Type B pancreatic cell (in vitro differentiated cells): ENCODE results near the gene NIFK. TPM values are rescaled to one million over a fixed set of nuclear protein-coding genes. Genes with fewer than 3 reads are reported as not detected.

Experiments
- DNase-seq: peaks from one replicate; pipeline ENCODE4 v3.0.0; 2021; ENCODE audit warnings: mixed read lengths; ENCODE audit not compliant: unreplicated experiment; ENCODE audit errors: extremely low spot score
- H3K27ac Mint-ChIP-seq: 2 replicates; pipeline ENCODE4 v1.8.0; 2021; ENCODE audit warnings: mild to moderate bottlenecking, mixed read lengths
- H3K27me3 Mint-ChIP-seq: 2 replicates; pipeline ENCODE4 v1.8.0; 2021; ENCODE audit warnings: mixed read lengths
- H3K36me3 Mint-ChIP-seq: 2 replicates; pipeline ENCODE4 v1.8.0; 2021; ENCODE audit warnings: mixed read lengths
- H3K4me1 Mint-ChIP-seq: one replicate; pipeline ENCODE4 v1.8.0; 2021; ENCODE audit warnings: mixed read lengths; ENCODE audit not compliant: unreplicated experiment
- H3K4me3 Mint-ChIP-seq: 2 replicates; pipeline ENCODE4 v1.8.0; 2021; ENCODE audit warnings: mild to moderate bottlenecking, mixed read lengths
- H3K9me3 Mint-ChIP-seq: 2 replicates; pipeline ENCODE4 v1.8.0; 2021; ENCODE audit warnings: mixed read lengths
- total RNA-seq: library from RNA; stranded (reverse); gene quantifications from 2 replicates; pipeline ENCODE4 v1.2.1, GENCODE V29; 2021; ENCODE audit warnings: low replicate concordance
- TF ChIP-seq, protein P1 (sequence below): fragments of 200-600 bp; sonication (generic); conservative IDR thresholded peaks from 2 replicates; pipeline ENCODE4 v1.5.0; 2021; ENCODE audit warnings: antibody characterized with exemption, mild to moderate bottlenecking

Gene NIFK
- total RNA-seq, 1 donor from 2014 or later: 60.9 TPM

DNA sequence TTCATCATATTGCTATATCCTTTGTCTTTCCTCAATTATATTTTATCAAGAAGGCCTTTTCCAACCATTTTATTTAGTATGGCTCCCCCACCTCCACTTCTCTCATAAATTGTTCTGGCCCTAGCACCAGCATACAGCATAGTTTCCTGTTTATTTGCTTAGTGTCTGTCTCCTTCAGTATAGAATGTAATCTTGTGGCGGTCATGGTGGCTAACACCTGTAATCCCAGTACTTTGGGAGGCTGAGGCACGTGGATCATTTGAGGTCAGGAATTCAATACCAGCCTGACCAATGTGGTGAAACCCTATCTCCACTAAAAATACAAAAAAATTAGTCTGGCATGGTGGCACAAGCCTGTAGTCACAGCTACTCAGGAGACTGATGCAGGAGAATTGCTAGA, 47.9 kb downstream of the NIFK start:
- Mint-ChIP-seq H3K27ac (no peak overlapping the region), H3K4me1 (peaks cover 30% of the 10 kb centered on the region), H3K9me3 (no peaks in the 10 kb centered on the region), H3K36me3 (peaks cover 4% of the 10 kb centered on the region), H3K4me3 (no peak overlapping the region), H3K27me3 (no peaks in the 10 kb centered on the region)
- DNase-seq: peak; percentile 15
- TF ChIP-seq, protein P1, sequence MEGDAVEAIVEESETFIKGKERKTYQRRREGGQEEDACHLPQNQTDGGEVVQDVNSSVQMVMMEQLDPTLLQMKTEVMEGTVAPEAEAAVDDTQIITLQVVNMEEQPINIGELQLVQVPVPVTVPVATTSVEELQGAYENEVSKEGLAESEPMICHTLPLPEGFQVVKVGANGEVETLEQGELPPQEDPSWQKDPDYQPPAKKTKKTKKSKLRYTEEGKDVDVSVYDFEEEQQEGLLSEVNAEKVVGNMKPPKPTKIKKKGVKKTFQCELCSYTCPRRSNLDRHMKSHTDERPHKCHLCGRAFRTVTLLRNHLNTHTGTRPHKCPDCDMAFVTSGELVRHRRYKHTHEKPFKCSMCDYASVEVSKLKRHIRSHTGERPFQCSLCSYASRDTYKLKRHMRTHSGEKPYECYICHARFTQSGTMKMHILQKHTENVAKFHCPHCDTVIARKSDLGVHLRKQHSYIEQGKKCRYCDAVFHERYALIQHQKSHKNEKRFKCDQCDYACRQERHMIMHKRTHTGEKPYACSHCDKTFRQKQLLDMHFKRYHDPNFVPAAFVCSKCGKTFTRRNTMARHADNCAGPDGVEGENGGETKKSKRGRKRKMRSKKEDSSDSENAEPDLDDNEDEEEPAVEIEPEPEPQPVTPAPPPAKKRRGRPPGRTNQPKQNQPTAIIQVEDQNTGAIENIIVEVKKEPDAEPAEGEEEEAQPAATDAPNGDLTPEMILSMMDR: no peak

GRCh38 chr2:121686902-121687301, 49.8 kb downstream of the NIFK start:
- H3K27me3 Mint-ChIP-seq: no peaks in the 10 kb centered on the region
- DNase-seq: no peak
- peaks cover 4% of the 10 kb centered on the region for H3K36me3 Mint-ChIP-seq
- peaks cover 31% of the 10 kb centered on the region for H3K4me1 Mint-ChIP-seq
- H3K4me3 Mint-ChIP-seq: no peak overlapping the region
- TF ChIP-seq, protein P1: no peak
- peak overlapping the region; percentile 77 for H3K27ac Mint-ChIP-seq
- H3K9me3 Mint-ChIP-seq: peaks cover 8% of the 10 kb centered on the region

DNA sequence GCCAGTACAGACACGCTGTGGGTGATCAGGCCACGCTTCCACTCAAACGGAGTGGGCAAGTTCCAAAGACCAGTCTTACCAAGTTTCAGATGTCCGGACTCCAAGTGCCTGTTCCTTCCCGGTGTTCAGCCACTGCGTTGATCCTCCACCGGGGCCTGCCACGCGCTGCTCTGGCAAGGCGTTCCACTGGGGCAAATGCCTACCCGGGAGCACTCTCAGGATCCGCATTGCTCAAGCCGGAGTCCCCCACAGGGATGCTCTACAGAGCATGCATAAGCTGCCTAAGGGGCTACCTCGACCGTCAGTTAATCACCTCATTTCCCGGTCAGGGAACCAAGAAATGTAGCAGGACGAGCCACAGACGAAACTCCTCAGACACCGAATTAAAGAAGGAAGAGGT, 50.5 kb downstream of the NIFK start:
- Mint-ChIP-seq H3K27me3 (no peaks in the 10 kb centered on the region), H3K9me3 (peaks cover 8% of the 10 kb centered on the region), H3K27ac (peak overlapping the region; percentile 51), H3K36me3 (peaks cover 8% of the 10 kb centered on the region), H3K4me3 (no peak overlapping the region), H3K4me1 (peaks cover 31% of the 10 kb centered on the region)
- DNase-seq: no peak
- TF ChIP-seq, protein P1: no peak

DNA sequence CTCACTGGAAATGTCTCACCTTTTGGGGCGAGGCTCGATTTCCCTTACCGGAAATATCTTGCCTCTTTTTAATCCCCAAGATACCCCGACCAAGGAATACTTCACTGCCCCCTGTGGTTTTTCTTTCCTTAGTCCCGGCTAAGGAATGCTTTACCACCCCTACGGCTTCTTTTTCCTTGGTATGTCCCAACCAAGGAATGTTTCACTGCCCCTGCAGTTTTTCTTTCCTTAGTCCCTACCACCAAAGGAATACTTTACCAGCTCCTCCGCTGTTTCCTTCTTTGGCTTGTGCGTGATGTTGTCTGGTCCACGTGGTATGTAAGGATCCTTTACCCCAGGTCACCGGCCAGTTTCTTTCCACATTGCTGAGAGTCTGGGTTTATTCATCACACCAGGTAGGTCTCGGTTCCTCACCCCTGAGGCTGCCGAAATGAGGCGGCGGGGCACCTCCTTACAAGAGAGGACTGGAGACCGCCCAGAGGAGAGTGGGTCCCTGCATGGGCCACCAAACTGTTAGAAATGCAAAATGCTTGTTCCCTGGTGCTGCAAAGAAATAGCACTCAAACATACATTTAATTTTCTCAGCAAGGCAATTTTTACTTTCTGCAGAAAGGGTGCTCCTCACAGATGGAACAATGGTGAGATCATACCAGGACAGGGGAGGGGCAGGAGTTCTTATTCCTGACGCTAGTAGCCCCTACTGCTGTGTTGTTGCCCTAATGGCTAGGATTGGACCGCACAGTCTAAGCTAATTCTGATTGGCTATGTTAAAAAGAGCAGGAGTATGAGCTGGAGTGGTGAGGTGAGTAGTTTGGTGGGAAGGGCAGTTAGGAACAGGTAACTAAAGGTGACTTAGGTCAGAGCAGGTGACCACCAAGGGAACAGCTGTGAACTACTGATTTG, 54.0 kb downstream of the NIFK start:
- Mint-ChIP-seq H3K9me3 (peaks cover 13% of the 10 kb centered on the region), H3K36me3 (peaks cover 8% of the 10 kb centered on the region), H3K4me1 (peaks cover 15% of the 10 kb centered on the region), H3K27ac (peak overlapping the region; percentile 62), H3K27me3 (no peaks in the 10 kb centered on the region), H3K4me3 (peak overlapping the region; percentile 48)
- DNase-seq: no peak
- TF ChIP-seq, protein P1: no peak

- Mint-ChIP-seq H3K27ac (no peak overlapping the region), H3K4me3 (no peak overlapping the region), H3K36me3 (peaks cover 3% of the 10 kb centered on the region), H3K9me3 (peaks cover 9% of the 10 kb centered on the region), H3K4me1 (no peaks in the 10 kb centered on the region), H3K27me3 (no peaks in the 10 kb centered on the region)
- no peak for DNase-seq
- TF ChIP-seq, protein P1: no peak
Observed at GRCh38 chr2:121677855-121678254, 58.8 kb downstream of the NIFK start.

Other genes with a start within 250 kb of the NIFK start
- gene RNU4ATAC, start 206.0 kb downstream of the NIFK start, total RNA-seq: not detected in 2 replicates
- 42.7 and 74.6 TPM in 2 replicates for gene CLASP1, start 87.4 kb downstream of the NIFK start, total RNA-seq
- gene TSN, start 18.8 kb upstream of the NIFK start, total RNA-seq: 64.6 and 87.6 TPM in 2 replicates